ENCODE measurements around the gene DOCK9.

GRCh38 chr13:98921015-98921580, 56.8 kb downstream of the DOCK9 start:
- TF ChIP-seq CTCF (IDR thresholded peaks at IDR 0.05; ENCODE audit: low read length): no peak
- no peak for TF ChIP-seq EZH2 (IDR thresholded peaks at IDR 0.05; ENCODE audit: borderline replicate concordance, low read length)
